Esophagus muscularis mucosa (tissue), 4 donors: ENCODE results near the gene PAX9. TPM values are rescaled to one million over a fixed set of nuclear protein-coding genes. Genes with fewer than 3 reads are reported as not detected.

Experiments used
- DNase-seq: peaks from one replicate; pipeline ENCODE4 v3.0.0-alpha.2; 2017; ENCODE audit errors: extremely low spot score
- H3K27ac ChIP-seq, 4 donors: fragments of 200-600 bp; sonication (generic); replicated peaks in 1 of 4; 1 replicate in 3 of 4; 2 replicates in 1 of 4; pipeline ENCODE4 v1.5.1; 2016 to 2019; ENCODE audit warnings: mild to moderate bottlenecking in 1 of 4
- H3K27me3 ChIP-seq, 4 donors: fragments of 200-600 bp; sonication (generic); one replicate each; pipeline versions ENCODE4 v1.5.1 to v1.6.0; 2016 to 2019
- H3K36me3 ChIP-seq, 4 donors: fragments of 200-600 bp; sonication (generic); one replicate each; pipeline ENCODE4 v1.5.1; 2016 to 2019
- H3K4me1 ChIP-seq, 4 donors: fragments of 200-600 bp; sonication (generic); one replicate each; pipeline ENCODE4 v1.5.1; 2016 to 2019
- H3K4me3 ChIP-seq, 4 donors: fragments of 200-600 bp; sonication (generic); 1 replicate in 2 of 4; 2 replicates in 2 of 4; pipeline ENCODE4 v1.5.1; 2016 to 2019; ENCODE audit warnings: mild to moderate bottlenecking in 4 of 4, moderate library complexity in 1 of 4
- H3K9me3 ChIP-seq, 4 donors: fragments of 200-600 bp; sonication (generic); 1 replicate in 3 of 4; 2 replicates in 1 of 4; pipeline ENCODE4 v1.5.1; 2016 to 2019
- EP300 ChIP-seq: sonication (generic); formaldehyde crosslinking; IDR thresholded peaks from one replicate; pipeline ENCODE4 v1.6.1; 2017; ENCODE audit warnings: antibody characterized with exemption
- POLR2A ChIP-seq: fragments of 450-650 bp; IDR thresholded peaks from one replicate; pipeline ENCODE4 v1.6.1; 2017; ENCODE audit warnings: antibody characterized with exemption, moderate library complexity, mild to moderate bottlenecking, low read depth
- POLR2AphosphoS5 ChIP-seq, 2 donors: sonication (generic); formaldehyde crosslinking; IDR thresholded peaks; one replicate each; pipeline ENCODE4 v1.6.1; 2017; ENCODE audit warnings: antibody characterized with exemption in 2 of 2
- WGBS: methylation state at CpG from one replicate; pipeline ENCODE4 v1.1.5; 2018; 5-methylcytosine and 5-hydroxymethylcytosine counted together
- intact Hi-C: fragments of 100-400 bp; cut with DNase I; formaldehyde crosslinking; loops from one replicate; pipeline ENCODE4 v1.15.1; 2023
- total RNA-seq, 4 donors: library from RNA; depleted of rRNA; stranded (reverse); fragments of >200 nt; gene quantifications; one replicate each; pipeline versions ENCODE4 v1.1.0 to v1.2.1, GENCODE V29; 2016
- TF ChIP-seq, protein P1 (sequence below), 3 experiments: fragments of 200-600 bp in 2 of 3; fragments of 450-650 bp in 1 of 3; sonication (generic) in 2 of 3; IDR thresholded peaks; one replicate each; pipeline ENCODE4 v1.5.1; 2017 to 2019; ENCODE audit warnings: antibody characterized with exemption in 3 of 3, mild to moderate bottlenecking in 2 of 3, moderate library complexity in 1 of 3

The PAX9 gene
- total RNA-seq, 4 donors from 2014 or later: 0.50 to 2.1 (median 0.77) TPM

DNA sequence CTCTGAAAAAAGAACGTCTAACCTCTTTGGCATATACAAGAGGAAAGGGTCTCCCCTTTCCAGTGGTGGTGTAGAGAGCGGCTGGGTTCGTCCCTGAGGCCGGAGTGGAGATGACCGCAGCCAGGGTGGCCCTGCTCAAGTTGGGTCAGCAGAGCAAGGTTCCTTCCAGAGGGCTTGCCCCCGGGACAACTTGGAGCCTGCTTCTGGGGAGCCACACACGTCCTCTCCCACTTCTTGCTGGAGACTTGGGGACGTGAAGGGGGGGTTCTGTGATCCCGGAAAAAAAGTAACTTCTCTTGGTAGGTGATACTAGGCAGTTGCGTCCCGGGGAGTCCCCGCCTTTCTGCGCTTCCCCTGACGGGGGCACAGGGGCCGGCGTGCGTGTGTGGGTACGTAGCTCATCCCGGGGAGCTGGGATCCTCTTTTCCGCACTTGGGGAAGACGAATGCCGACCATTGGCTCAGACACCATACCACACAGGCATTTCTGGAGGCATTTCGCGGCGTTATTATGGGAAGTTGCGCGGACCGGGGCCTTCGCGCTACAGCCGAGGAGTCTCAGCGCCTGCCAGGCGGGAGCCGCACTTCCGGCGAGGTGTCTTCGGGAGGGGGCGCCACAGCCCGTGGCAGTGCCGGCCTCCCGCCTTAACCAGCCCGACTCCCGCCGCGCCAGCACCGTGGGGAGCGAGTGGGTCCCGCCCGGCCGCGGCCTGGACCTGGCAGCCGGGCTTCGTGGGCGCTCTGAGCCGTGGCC is 14.8 kb upstream of the PAX9 start:
- TF ChIP-seq, protein P1, sequence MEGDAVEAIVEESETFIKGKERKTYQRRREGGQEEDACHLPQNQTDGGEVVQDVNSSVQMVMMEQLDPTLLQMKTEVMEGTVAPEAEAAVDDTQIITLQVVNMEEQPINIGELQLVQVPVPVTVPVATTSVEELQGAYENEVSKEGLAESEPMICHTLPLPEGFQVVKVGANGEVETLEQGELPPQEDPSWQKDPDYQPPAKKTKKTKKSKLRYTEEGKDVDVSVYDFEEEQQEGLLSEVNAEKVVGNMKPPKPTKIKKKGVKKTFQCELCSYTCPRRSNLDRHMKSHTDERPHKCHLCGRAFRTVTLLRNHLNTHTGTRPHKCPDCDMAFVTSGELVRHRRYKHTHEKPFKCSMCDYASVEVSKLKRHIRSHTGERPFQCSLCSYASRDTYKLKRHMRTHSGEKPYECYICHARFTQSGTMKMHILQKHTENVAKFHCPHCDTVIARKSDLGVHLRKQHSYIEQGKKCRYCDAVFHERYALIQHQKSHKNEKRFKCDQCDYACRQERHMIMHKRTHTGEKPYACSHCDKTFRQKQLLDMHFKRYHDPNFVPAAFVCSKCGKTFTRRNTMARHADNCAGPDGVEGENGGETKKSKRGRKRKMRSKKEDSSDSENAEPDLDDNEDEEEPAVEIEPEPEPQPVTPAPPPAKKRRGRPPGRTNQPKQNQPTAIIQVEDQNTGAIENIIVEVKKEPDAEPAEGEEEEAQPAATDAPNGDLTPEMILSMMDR (IDR thresholded peaks at IDR 0.05): no peak
- TF ChIP-seq POLR2A: no peak
- TF ChIP-seq EP300: no peak
- TF ChIP-seq POLR2AphosphoS5 (IDR thresholded peaks at IDR 0.05): no peak
- H3K9me3 ChIP-seq: no peaks in the 10 kb centered on the region
- 8% methylated on average over 31 of the region's 55 CpGs for WGBS
- intact Hi-C loops: loop anchor here (5.0 kb wide), 2 partner anchors 295 to 500 kb away; no protein-coding TSS in a partner anchor
- H3K4me3 ChIP-seq: peak overlapping the region; percentile 39 to 57 (median 44)
- H3K4me1 ChIP-seq: peaks cover 17 to 21% (median 19%) of the 10 kb centered on the region in 4 donors
- H3K36me3 ChIP-seq: no peaks in the 10 kb centered on the region
- H3K27ac ChIP-seq: no peak overlapping the region
- peaks cover 7 to 94% (median 43%) of the 10 kb centered on the region in 4 donors for H3K27me3 ChIP-seq
- DNase-seq: peak; percentile 91

DNA sequence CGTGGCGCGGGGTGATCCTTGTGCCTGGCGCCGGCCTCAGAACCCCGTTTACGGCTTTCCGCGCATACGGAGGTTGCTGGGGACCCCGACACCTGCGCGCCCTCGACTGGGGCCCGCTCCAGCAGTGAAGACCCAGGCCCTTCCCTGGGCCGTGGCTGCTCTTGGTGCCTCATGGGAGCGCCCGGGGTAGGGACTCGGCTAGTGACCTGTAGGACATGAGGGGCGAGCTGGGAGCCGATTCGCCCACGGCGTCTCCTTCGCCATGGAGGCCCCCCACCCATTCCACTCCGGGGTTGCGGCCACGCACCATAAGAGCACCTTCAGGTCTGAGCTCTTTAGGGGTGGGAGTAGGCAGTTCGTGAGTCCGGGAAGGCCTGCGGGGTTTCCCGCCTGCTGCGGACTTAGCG is 14.2 kb upstream of the PAX9 start:
- Histone ChIP-seq H3K27me3 (peaks cover 7 to 94% (median 42%) of the 10 kb centered on the region in 4 donors), H3K9me3 (no peaks in the 10 kb centered on the region), H3K4me1 (peaks cover 17 to 21% (median 19%) of the 10 kb centered on the region in 4 donors), H3K36me3 (no peaks in the 10 kb centered on the region), H3K27ac (no peak overlapping the region), H3K4me3 (peak overlapping the region; percentile 39 to 57 (median 44))
- intact Hi-C loops: loop anchor here (5.0 kb wide), 2 partner anchors 295 to 500 kb away; no protein-coding TSS in a partner anchor
- TF ChIP-seq POLR2AphosphoS5 (IDR thresholded peaks at IDR 0.05) (no peak), EP300 (no peak), POLR2A (no peak)
- TF ChIP-seq, protein P1 (IDR thresholded peaks at IDR 0.05): no peak
- WGBS: 0% methylated on average over 5 of the region's 34 CpGs
- DNase-seq: no peak

DNA sequence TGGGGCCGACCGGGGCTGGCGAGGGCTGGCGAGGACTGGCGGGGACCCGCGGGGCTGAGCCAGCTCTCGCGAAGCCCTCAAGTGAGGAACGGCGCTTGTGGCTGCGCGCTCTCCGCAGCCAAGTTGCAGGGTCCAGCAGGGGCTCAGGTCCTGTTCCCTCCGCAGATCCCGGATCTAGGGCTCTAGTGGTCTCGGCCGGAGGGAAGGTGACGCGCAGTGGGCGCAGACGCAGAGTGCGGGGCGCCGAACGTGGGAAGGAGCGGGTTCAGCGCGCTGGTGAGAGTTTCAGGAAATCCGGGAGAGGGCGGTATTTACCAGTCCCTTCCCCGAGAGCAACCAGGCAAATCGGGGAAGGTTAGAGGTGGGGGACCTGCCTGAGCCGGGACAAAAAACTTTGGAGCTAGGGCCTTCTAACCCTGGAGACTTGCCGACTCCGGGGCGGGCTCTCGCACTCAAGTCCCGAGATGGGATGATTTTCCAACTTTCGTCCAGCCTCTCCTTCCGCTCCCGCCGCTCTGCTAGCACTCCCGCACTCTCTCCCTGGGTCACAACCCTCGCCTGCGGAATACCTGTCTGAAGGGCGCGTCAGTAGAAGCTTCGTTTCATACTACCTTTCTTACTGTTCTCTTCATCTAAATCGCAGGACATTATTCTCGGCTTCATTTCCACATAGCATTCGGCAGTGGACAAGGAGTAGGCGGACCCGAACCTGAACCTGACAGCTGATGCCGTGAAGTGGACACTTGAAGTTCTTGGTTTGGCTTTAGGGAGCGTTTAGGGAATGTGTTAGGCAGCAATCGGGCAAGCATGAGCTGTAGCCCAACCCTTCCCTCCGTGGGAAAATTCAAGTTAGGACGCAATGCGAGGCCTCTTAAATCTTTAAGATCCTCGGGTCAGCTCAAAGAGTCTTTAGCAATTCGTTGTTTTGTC is 13.6 kb upstream of the PAX9 start:
- intact Hi-C loops: loop anchor here (5.0 kb wide), 2 partner anchors 294 to 499 kb away; no protein-coding TSS in a partner anchor
- Histone ChIP-seq H3K36me3 (no peaks in the 10 kb centered on the region), H3K4me3 (peak overlapping the region; percentile 39 to 57 (median 44)), H3K4me1 (peaks cover 17 to 21% (median 19%) of the 10 kb centered on the region in 4 donors), H3K27me3 (peaks cover 7 to 95% (median 48%) of the 10 kb centered on the region in 4 donors), H3K9me3 (no peaks in the 10 kb centered on the region), H3K27ac (no peak overlapping the region)
- DNase-seq: peak; percentile 88
- TF ChIP-seq POLR2AphosphoS5 (IDR thresholded peaks at IDR 0.05): no peak
- TF ChIP-seq, protein P1 (IDR thresholded peaks at IDR 0.05): peak; percentile 34 to 51 (median 44)
- 3% methylated on average over 40 of the region's 62 CpGs for whole genome bisulfite sequencing

DNA sequence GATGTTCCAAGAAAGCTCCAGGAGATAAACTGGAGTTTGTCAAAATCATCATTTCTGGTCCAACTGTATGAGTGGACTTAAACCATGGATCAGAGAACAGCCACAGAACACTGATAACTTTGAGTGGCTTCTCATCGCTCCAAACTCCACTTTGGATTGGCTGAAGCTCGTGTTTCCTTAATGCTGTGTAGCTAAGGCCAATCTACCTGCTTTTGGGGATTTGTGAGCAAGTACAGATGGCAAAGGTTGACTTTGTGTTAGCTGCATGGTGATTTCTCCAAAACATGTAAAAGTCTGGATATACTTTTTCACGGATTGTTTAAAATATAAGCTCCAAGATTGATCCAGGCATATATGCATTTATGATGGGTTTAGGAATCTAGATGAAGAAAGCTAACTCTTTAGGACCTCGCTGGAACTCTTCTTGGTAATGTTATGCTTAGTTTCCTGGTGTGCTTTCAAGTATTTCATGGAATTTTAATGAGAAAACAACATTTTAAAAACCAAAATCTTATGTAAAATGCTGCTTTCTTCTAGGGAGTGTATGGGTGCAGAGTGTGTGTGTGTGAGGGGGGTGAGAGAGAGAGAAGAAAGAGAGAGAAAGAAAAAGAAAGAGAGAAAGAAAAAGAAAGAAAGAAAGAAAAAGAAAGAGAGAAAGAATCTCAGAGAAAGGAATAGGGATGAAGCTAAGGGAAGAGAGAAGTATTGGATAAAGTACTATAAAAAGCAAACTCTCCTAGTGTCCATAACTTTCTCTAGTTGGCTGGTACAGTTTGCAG is 11.6 kb upstream of the PAX9 start:
- no peak for TF ChIP-seq POLR2A
- no peak for TF ChIP-seq EP300
- TF ChIP-seq, protein P1 (IDR thresholded peaks at IDR 0.05): no peak
- no peak for TF ChIP-seq POLR2AphosphoS5 (IDR thresholded peaks at IDR 0.05)
- Histone ChIP-seq H3K36me3 (no peaks in the 10 kb centered on the region), H3K9me3 (no peaks in the 10 kb centered on the region), H3K27me3 (peaks cover 7 to 100% (median 68%) of the 10 kb centered on the region in 4 donors), H3K4me1 (peaks cover 17 to 32% (median 26%) of the 10 kb centered on the region in 4 donors), H3K4me3 (no peak overlapping the region), H3K27ac (no peak overlapping the region)
- WGBS: 8% methylated on average over 4 of the region's 4 CpGs
- no peak for DNase-seq
- intact Hi-C loops: loop anchor here (5.0 kb wide), 2 partner anchors 292 to 497 kb away; no protein-coding TSS in a partner anchor
